HepG2 (cell line): ENCODE data around the gene PASK. TPM values are rescaled to one million over a fixed set of nuclear protein-coding genes. Genes with fewer than 3 reads are reported as not detected.

Source experiments
- BORCS8-MEF2B ChIP-seq: sonication (generic); formaldehyde crosslinking; IDR thresholded peaks from 2 replicates; pipeline ENCODE4 v1.8.0; 2022; ENCODE audit warnings: mild to moderate bottlenecking, missing genetic modification reagents
- BRF2 ChIP-seq: sonication (generic); formaldehyde crosslinking; IDR thresholded peaks from 2 replicates; pipeline ENCODE4 v1.8.1; 2022; ENCODE audit warnings: mild to moderate bottlenecking, missing genetic modification reagents
- FOSL1 ChIP-seq: sonication (generic); formaldehyde crosslinking; IDR thresholded peaks from 2 replicates; pipeline ENCODE4 v1.9.0; 2021; ENCODE audit warnings: missing genetic modification reagents, borderline replicate concordance
- FOXJ3 ChIP-seq: sonication (generic); formaldehyde crosslinking; IDR thresholded peaks from 2 replicates; pipeline ENCODE4 v1.4.0; 2020; ENCODE audit warnings: missing genetic modification reagents, mild to moderate bottlenecking, borderline replicate concordance
- FOXK2 ChIP-seq: fragments of 450-650 bp; IDR thresholded peaks from 2 replicates; pipeline ENCODE4 v1.6.1; 2016
- HMGXB4 ChIP-seq, 2 experiments: sonication (generic) in 1 of 2; formaldehyde crosslinking in 1 of 2; IDR thresholded peaks; 2 replicates each; pipeline versions ENCODE4 v1.4.0 to v1.6.1; 2018 to 2020; ENCODE audit warnings: missing genetic modification reagents in 2 of 2, borderline replicate concordance in 1 of 2, low read depth in 1 of 2, mild to moderate bottlenecking in 1 of 2, missing biosample characterization in 1 of 2
- MAFG ChIP-seq: sonication (generic); formaldehyde crosslinking; IDR thresholded peaks from 2 replicates; pipeline ENCODE4 v1.5.1; 2020; ENCODE audit warnings: mild to moderate bottlenecking, missing genetic modification reagents
- MED13 ChIP-seq: sonication (generic); formaldehyde crosslinking; IDR thresholded peaks from 2 replicates; pipeline ENCODE4 v1.5.0; 2020; ENCODE audit warnings: missing genetic modification reagents
- MTA3 ChIP-seq: sonication (generic); formaldehyde crosslinking; IDR thresholded peaks from 2 replicates; pipeline ENCODE4 v1.4.0; 2020; ENCODE audit warnings: missing genetic modification reagents
- MYPOP ChIP-seq: sonication (generic); formaldehyde crosslinking; IDR thresholded peaks from 2 replicates; pipeline ENCODE4 v1.8.1; 2023; ENCODE audit warnings: mild to moderate bottlenecking, moderate library complexity, missing genetic modification reagents
- NKX3-1 ChIP-seq: sonication (generic); formaldehyde crosslinking; IDR thresholded peaks from 2 replicates; pipeline ENCODE4 v1.5.0; 2020; ENCODE audit warnings: missing genetic modification reagents
- SMAD9 ChIP-seq: sonication (generic); formaldehyde crosslinking; IDR thresholded peaks from 2 replicates; pipeline ENCODE4 v1.5.1; 2020; ENCODE audit warnings: mild to moderate bottlenecking, missing genetic modification reagents
- SUZ12 ChIP-seq: fragments of 150-350 bp; IDR thresholded peaks from 2 replicates; pipeline ENCODE4 v1.6.1; 2014; ENCODE audit warnings: low read depth, low read length
- THYN1 ChIP-seq: sonication (generic); formaldehyde crosslinking; IDR thresholded peaks from 2 replicates; pipeline ENCODE4 v1.8.1; 2023; ENCODE audit warnings: low read depth, mild to moderate bottlenecking, moderate library complexity, missing genetic modification reagents, borderline replicate concordance
- ZBTB2 ChIP-seq: sonication (generic); formaldehyde crosslinking; IDR thresholded peaks from 2 replicates; pipeline ENCODE4 v1.8.0; 2022; ENCODE audit warnings: low read depth, missing genetic modification reagents
- ZBTB8A ChIP-seq: sonication (generic); formaldehyde crosslinking; IDR thresholded peaks from 2 replicates; pipeline ENCODE4 v1.4.0; 2020; ENCODE audit warnings: mild to moderate bottlenecking, low read depth, missing genetic modification reagents, borderline replicate concordance
- ZFP36L2 ChIP-seq: sonication (generic); formaldehyde crosslinking; IDR thresholded peaks from 2 replicates; pipeline ENCODE4 v1.4.0; 2020; ENCODE audit warnings: missing genetic modification reagents
- ZNF251 ChIP-seq: sonication (generic); formaldehyde crosslinking; IDR thresholded peaks from 2 replicates; pipeline ENCODE4 v1.9.0; 2021; ENCODE audit warnings: mild to moderate bottlenecking, missing genetic modification reagents
- ZNF446 ChIP-seq: sonication (generic); formaldehyde crosslinking; IDR thresholded peaks from 2 replicates; pipeline ENCODE4 v1.5.0; 2020; ENCODE audit warnings: mild to moderate bottlenecking, missing genetic modification reagents
- ZNF484 ChIP-seq: sonication (generic); formaldehyde crosslinking; IDR thresholded peaks from 2 replicates; pipeline ENCODE4 v1.5.1; 2020; ENCODE audit warnings: mild to moderate bottlenecking, low read depth, missing genetic modification reagents, borderline replicate concordance
- ZNF570 ChIP-seq: sonication (generic); formaldehyde crosslinking; IDR thresholded peaks from 2 replicates; pipeline ENCODE4 v1.4.0; 2020; ENCODE audit warnings: mild to moderate bottlenecking, missing genetic modification reagents, borderline replicate concordance
- ZNF709 ChIP-seq: sonication (generic); formaldehyde crosslinking; IDR thresholded peaks from 2 replicates; pipeline ENCODE4 v1.5.0; 2020; ENCODE audit warnings: mild to moderate bottlenecking, missing genetic modification reagents
- ZNF777 ChIP-seq: sonication (generic); formaldehyde crosslinking; IDR thresholded peaks from 2 replicates; pipeline ENCODE4 v1.4.0; 2020; ENCODE audit warnings: missing genetic modification reagents
- ZNF792 ChIP-seq: IDR thresholded peaks from 2 replicates; pipeline ENCODE4 v1.6.1; 2016
- ZNF841 ChIP-seq: sonication (generic); formaldehyde crosslinking; IDR thresholded peaks from 2 replicates; pipeline ENCODE4 v1.8.1; 2023; ENCODE audit warnings: missing genetic modification reagents, borderline replicate concordance
- ZSCAN25 ChIP-seq: sonication (generic); formaldehyde crosslinking; IDR thresholded peaks from 2 replicates; pipeline ENCODE4 v1.8.0; 2022; ENCODE audit warnings: mild to moderate bottlenecking, missing genetic modification reagents
- polyA plus RNA-seq, 8 experiments: library from polyadenylated mRNA; depleted of rRNA in 3 of 8; stranded (reverse) in 7 of 8; unstranded in 1 of 8; fragments of >200 nt; fragmentation: Illumina TruSeq in 4 of 8; extraction: Trizol in 4 of 8; gene quantifications; 2 replicates each; pipeline versions ENCODE4 v1.2.1 to v1.2.3, GENCODE V29; 2011 to 2016; ENCODE audit warnings: low read depth in 4 of 8, missing spikeins in 1 of 8, mixed read lengths in 1 of 8; ENCODE audit not compliant: insufficient read depth in 1 of 8
- total RNA-seq, 5 experiments: library from RNA; depleted of rRNA; stranded (reverse); fragments of >200 nt; fragmentation: Illumina TruSeq; extraction: Trizol; gene quantifications; 2 replicates each; pipeline ENCODE4 v1.2.3, GENCODE V29; 2016; ENCODE audit warnings: low read depth in 1 of 5

The PASK gene
- total and polyA plus RNA-seq, 2 of the 13 experiments (the other 11 are each of a cell fraction or from before 2014, with no cell fraction given): 6.9 to 17.0 TPM

GRCh38 chr2:241102239-241102803, 47.0 kb downstream of the PASK start, which contains the start of gene MTERF4 (continued):
- TF ChIP-seq MYPOP (peak; percentile 91), ZFP36L2 (CRISPR knock-in tag) (peak; percentile 97), THYN1 (no peak), BRF2 (CRISPR knock-in tag) (peak; percentile 96), ZNF777 (peak; percentile 94), ZSCAN25 (CRISPR knock-in tag) (peak; percentile 89), ZNF709 (CRISPR knock-in tag) (peak; percentile 98), ZNF792 (CRISPR knock-in tag) (peak; percentile 98), MTA3 (CRISPR knock-in tag) (0 out of 2 replicates have a peak, but pooled peaks have one; percentile 85), ZNF841 (0 out of 2 replicates have a peak, but pooled peaks have one; percentile 73), MED13 (CRISPR knock-in tag) (peak; percentile 93), NKX3-1 (CRISPR knock-in tag) (peak; percentile 97), ZBTB2 (CRISPR knock-in tag) (peak; percentile 100), FOXK2 (no peak), MAFG (no peak), FOSL1 (CRISPR knock-in tag) (peak; percentile 56; the same call in 1 of the 2 replicates), SUZ12 (no peak), ZNF570 (CRISPR knock-in tag) (no peak), ZNF484 (peak; percentile 66; the same call in 1 of the 2 replicates), ZBTB8A (CRISPR knock-in tag) (no peak; the same call in 1 of the 2 replicates), HMGXB4 (CRISPR knock-in tag; IDR thresholded peaks at IDR 0.05; ENCODE audit: borderline replicate concordance in 1 of 2, low read depth in 1 of 2) (peak; percentile 99), FOXJ3 (CRISPR knock-in tag) (peak; percentile 87; the same call in 1 of the 2 replicates), BORCS8-MEF2B (CRISPR knock-in tag) (peak; percentile 95), ZNF251 (CRISPR knock-in tag) (0 out of 2 replicates have a peak, but pooled peaks have one; percentile 11), ZNF446 (CRISPR knock-in tag) (peak; percentile 90; the same call in 1 of the 2 replicates), SMAD9 (CRISPR knock-in tag) (no peak)
